Fibroblast of skin of scalp (primary cell): ENCODE measurements around the gene HCST.
"Not testable (repeated sequence)": the region's sequence is repeated elsewhere in the genome, so short reads cannot be mapped to it uniquely, and the experiment has no call there.

ENCODE experiments used
- DNase-seq: peaks from one replicate; pipeline ENCODE4 v3.0.0-alpha.2; 2013

HCST gene

DNA sequence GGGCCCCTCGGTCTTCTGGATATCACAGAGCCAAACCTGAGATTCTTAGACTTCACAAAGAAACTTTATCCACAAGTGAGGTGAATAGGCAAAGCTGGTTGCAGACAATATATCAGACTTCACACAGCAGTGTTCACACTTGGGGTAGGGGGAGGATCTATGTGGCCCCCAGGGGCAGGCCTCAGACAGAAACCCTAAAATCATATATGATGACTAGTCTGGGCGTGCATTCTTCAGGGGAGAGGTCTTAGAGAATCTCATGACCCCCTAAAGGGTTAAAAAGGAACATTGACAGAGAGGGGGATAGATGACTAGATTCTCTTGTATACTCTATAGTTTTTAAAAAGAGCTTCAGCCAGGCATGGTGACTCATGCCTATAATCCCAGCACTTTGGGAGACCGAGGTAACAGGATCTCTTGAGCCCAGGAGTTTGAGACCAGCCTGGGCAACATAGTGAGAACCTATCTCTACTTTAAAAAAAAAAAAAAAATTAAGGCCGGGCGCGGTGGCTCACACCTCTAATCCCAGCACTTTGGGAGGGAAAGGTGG lies 2.9 kb downstream of the HCST start:
- no peak for DNase-seq

DNA sequence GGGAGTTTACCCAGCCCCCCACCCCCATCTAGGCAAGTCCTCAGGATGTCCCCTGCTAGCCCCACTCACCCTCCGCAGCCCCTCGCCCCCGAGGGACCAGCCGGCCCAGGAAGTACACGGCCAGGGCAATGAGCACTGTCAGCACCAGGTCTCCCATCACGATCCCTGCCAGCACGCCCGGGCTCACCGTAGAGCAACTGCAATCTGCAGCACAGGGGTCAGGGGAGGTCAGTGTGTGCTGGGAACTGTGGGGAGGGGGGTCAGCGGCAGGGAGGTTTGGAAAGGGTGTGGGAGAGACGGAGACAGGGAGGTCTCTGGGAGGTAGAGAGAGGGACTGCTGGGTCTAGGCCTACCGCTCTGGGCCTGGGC lies 5.0 kb downstream of the HCST start:
- DNase-seq, result no peak

DNA sequence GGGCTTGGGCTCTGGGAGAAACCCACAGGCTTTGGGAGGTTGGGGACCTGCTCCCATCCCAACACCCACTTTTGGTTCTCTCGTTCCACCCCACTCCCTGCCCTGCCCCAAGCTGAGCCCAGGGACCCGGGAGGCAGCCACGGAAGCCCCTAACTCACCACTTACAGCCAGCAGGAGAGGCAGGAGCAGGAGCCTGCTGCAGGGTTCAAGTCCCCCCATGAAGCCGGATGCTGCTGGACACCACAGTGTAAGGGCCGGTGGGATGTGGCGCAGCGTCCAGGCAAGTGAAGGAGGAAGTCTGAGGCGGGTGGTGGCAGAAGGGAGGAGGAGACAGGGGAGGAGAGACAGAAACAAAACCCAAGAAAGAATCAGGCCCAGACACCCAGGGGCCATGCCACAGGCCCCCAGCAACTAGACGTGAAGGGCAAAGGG lies 5.7 kb downstream of the HCST start, which contains the start of gene TYROBP:
TSS of gene TYROBP (minus strand) at position 286 of the 432 bp plus-strand sequence. CDS start at position 219, 67 bp downstream.
- DNase-seq, result no peak

DNA sequence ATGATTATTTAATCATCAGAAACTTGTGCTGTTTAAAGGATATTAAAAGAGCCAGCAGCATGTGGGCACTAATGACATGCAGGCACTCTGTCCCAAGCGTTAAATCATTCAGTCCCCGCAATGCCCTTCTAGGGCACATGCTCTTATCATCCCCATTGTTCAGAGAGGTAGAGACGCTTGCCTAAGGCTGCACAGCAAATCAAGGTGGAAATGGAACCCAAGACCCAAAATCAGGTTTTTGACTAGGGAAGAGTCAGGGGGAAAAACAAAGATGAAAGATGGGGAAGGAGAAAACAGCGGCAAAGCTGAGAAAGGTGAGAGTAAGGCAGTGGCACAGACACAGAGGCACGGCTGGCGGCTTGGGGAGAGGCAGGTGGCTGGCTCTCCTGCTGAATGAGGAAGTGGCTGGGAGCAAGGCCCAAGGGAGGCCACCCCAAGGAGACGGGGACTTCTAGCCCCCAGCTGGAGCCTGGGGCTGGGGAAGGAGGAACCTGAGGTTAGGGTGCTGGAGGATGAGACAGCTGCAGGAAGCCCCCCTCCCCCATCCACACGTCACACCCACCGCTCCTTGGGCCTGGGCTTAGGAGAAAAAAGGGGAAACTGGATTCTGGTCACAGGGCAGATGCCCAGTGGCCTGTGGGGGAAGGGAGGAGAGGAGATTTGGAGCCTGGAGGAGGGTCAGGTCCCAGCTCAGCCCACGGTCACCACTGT lies 6.8 kb downstream of the HCST start:
- DNase-seq, result no peak

DNA sequence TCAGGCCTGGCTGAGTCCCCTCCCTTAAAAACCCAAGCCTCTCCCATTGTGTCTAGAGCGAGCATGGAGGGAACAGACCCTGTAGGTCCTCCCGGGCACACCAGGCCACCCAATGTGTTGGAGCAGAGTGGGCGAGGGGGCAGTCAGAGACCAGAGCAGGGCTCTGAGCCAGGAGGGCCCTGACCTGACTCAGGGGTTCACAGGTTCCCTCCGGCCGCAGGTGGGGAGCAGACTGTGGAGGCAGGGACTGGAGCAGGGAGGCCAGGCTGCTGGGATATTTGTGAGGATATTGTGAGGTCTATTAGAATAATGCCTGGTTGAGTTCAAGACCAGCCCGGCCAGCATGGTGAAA lies 7.3 kb downstream of the HCST start:
- no peak for DNase-seq

DNA sequence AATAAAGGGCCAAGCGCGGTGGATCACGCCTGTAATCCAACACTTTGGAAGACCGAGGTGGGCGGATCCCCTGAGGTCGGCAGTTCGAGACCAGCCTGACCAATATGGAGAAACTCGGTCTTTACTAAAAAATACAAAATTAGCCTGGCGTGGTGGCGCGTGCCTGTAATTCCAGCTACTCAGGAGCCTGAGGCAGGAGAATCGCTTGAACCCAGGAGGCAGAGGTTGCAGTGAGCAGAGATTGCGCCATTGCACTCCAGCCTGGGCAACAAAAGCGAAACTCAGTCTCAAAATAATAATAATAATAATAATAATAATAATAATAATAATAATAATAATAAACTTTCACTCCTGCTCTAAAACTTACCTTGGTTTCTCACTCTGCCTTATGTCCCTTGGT lies 8.0 kb downstream of the HCST start:
- DNase-seq, result not testable (repeated sequence)

DNA sequence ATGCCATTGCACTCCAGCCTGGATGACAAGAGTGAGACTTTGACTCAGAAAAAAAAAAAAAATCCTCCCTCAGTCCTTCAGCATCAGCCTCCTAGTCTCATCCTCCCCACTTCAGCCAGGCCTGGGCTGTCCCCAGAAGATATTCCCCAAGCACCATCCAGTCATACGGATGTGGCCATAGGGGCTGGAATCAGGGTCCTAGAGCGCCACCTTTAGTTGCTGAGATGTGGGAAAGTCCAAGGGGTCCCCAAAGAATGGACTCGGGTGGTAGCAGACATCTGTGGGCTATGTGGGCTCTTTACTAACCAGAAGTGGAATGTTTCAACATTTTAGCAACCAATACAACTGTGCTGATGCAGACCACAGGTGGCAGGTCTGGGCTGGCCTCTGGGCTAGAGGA lies 8.8 kb downstream of the HCST start:
- DNase-seq, result no peak

DNA sequence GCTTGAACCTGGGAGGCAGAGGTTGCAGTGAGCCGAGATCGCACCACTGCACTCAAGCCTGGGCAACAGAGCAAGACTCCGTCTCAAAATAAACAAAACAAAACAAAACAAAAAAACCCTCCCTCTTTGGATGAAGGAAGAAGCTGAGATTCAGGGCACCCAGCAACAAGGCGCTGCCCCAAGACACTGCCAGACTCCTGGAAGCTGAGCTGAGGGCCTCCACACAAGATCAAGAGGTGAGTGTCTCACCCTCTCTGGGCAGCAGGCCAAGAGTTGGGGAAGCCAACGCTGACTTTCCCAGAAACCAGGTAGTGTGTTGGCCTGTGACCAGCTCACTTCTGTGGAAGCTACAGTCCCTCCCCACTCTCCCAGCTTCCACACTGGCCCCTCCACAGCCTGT lies 9.5 kb downstream of the HCST start:
- no peak for DNase-seq

DNA sequence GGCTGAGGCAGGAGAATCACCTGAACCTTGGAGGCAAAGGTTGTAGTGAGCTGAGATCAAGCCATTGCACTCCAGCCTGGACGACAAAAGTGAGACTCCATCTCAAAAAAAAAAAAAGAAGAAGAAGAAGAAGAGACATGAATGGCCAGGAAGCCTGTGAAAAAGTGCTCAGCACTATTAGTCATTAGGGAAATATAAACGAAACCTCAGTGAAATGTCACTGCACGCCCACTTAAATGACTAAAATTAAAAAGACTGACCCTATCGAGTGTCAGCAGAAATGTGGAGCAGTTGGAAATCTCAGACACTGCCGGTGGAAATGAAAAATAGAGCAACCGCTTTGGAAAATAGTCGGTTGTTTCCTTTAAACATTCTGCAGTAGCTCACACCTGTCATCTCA lies 11.3 kb downstream of the HCST start:
- DNase-seq, result no peak

DNA sequence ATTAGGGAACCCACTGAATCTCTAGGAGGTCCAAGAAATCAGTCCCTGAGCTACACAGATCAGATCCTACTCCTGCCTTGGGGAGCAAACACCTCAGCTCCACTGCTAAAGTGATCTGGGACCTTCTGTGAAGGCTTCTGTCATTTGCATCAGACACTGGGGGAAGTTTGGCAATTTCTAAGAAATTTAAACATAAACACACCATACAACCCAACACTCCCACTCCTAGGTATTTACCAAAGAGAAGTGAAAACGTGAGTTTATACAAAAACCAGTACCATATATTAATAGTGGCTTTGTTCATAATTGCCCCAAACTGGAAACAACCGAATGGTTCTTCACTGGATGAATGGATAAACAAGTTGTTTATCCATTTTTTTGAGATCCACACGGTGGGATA lies 13.1 kb downstream of the HCST start:
- DNase-seq, result no peak

DNA sequence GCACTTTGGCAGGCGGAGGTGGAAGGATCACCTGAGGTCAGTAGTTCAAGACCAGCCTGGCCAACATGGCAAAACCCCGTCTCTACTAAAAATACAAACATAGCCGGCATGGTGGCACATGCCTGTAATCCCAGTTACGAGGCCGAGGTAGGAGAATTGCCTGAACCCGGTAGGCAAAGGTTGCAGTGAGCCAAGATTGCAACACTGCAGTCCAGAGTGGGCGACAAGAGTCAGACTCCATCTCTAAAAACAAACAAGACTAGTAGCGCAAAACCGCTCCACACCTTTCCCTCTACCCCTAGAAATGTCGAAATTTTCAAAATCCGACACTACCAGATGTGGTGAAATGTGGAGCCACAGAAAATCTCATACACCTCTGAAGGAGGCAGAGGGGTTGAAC lies 17.0 kb downstream of the HCST start:
- DNase-seq, result no peak

DNA sequence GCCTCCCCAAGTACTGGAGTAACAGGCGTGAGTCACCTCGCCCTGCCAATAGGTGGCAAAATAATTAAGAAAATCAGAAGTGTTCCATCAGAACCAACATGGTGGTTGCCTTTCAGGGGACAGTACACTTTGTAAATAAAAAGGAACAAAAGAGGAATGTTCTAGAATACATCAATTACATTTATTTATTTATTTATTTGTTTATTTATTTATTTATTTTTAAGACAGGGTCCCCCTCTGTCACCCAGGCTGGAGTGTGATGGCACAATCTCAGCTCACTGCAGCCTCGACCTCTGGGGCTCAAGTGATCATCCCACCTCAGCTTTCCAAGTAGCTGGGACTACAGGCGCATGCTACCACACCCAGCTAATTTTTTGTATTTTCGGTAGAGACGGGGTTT lies 18.7 kb downstream of the HCST start:
- DNase-seq, result no peak

DNA sequence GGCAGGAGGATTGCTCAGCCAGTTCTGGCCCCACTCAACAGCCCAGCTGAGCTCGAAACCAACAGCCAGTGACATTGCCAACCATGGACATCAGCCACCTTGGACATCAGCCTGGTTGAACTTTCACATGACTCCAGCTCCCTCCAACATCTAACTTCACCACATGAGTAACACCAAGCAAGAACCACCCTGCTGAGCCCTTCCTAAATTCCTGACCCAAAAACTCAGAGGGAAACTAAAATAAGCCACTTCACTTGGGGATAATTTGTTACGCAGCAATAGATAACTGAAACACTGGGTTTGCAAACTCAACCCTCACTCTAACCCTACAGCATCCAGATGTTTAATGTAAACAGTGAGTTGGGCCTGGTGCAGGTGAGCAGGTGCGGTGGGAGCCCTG lies 23.2 kb downstream of the HCST start:
- DNase-seq, result no peak

DNA sequence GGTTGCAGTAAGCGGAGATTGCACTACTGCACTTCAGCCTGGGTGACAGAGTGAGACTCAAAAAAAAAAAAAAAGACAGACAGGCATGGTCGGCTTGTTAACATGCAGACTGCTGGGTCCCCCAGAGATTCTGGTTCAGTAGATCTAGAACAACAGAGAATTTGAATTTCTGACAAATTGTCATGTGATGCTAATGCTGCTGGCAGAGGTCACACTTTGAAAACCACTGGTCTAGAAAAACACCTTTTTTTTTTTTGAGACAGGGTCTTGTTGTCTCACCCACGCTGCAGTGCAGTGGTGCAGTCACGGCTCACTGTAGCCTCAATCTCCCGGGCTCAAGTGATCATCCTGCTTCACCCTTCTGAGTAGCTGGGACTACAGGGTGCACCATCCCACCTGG lies 26.2 kb downstream of the HCST start:
- DNase-seq, result no peak

DNA sequence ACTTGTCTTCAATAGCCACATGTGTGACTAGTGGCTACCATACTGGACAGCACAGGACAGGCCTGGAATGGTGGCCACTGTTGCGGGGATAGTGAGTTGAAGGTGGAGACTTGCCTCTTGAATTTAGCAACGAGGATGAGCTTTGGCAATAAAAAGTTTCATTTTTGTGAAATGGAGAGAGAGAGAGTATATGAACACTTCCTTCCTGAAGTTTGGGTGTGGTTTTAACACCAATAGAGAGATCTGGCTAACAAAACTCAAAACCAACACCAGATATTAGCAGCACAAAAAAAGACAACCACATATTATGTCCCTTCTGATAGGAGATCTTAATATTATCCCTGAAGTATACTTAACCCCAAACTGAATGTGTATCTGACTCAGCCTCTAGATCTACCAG lies 27.5 kb downstream of the HCST start:
- DNase-seq, result no peak

DNA sequence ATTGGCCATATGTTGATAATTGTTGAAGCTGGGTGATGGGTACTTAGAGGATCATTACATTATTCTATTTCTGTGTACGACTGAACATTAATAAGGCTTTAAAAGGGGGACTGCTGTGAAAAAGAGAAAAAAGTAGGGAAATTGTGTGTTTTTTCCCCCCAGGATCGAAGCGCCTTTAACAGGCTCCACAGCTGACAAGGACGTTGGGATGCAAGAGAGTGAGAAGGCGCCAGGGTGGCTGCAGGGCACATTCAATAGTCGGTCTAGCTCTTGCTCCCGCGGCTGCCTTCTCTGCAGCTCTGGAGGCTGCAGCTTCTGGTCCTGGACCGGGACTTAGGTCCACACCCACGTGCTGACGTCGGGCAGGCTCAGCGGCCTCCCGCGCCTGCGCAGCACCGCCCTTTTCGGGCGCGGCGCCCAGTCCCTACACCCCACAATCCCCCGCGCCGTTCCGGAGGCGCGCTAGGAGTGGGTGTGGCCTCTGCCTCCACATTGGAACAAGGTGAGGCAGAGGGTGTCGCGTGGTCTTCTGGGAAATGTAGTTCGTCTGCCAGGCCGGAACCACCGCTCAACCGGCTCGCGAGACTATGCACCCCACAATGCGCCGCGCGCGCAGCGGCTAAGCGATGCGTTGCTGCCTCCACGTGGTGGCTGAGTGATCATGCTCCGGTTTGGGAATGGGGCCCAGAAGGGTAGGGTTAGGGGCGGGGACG lies 29.0 kb downstream of the HCST start:
- peak; percentile 100 for DNase-seq

DNA sequence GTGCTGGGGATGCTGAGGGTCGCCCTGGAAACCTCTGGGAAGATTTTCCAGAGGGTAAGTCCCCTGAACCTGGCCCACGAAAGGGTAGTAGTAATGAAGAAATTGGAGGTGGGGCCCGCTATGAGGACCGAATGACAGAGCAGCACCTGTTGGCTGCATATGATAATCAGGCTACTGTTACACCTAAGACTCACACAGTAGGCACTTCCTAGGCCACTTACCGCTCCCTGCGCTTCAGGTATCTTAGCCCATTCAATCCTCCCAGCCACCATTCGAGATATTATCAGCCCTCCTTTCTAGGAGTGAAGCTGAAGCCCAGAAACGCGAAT lies 29.5 kb downstream of the HCST start:
- no peak for DNase-seq

DNA sequence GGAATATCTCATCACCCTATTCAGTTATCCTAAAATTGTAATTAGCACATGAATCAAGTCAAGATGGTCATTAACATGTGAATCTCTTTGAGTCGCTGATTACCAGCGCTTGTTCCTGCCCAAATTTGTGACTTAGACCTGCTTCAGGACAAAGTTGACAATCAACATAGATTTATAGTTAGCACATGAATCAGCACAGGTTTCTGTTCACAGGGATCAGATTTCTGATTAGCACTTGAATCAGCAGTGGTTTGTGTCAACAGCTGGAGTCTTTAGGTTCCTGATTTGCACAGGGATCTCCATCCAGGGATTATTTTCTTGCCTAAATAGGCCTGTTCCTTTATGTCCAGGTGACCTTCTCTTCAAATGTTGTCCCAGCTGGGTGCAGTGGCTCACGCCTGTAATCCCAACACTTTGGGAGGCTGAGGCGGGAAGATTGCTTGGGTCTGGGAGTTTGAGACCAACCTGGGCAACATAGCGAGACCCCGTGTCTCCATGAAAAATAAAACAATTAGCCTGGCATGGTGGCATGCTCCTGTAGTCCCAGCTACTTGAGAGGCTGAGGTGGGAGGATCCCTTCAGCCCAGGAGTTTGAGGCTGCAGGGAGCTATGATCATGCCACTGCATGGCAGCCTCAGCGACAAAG lies 30.1 kb downstream of the HCST start:
- no peak for DNase-seq

DNA sequence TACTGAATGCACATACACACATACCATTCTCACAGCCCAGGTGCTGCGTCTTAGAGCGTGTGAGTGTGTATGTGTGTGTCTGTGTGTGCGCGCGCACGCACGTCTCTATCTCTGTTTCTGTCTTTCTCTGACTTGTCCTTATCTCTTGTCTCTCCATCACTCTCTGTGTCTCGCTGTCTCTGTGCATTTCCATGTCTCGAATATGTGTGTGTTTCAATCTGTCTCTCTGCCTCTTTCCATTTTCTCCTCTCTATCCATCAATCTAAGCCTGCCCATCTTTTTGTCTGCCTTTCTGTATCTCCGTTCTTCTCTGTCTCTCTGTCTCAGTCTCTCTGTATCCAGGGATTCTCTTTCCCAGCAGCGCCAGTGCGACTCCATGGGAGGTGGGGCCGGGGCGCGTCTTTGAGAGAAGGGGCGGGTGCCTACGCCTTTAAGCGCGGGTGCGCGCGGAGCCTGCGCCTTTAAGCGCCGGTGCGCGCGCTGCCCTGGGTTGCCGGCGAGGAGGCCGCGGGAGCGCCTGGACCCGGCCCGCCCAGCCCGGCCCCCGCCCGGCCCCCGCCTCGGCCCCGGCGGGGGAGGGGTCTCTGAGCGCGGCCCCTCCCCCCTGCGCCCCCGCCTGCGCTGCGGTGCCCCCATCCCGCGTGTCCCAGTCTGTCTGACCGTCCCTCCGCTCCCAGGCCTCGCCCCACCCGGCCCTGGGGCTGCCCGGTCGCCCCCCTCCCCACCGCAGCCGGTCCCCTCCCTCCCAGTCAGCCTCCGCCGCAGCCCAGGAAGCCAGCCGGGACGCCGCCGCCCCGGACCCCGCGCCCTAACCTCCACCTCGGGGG lies 33.8 kb downstream of the HCST start, which contains the start of gene LRFN3:
TSS of gene LRFN3 (plus strand) at position 464 of the 827 bp plus-strand sequence. CDS start 3,052 bp downstream, outside the sequence.
- peak; percentile 77 for DNase-seq

DNA sequence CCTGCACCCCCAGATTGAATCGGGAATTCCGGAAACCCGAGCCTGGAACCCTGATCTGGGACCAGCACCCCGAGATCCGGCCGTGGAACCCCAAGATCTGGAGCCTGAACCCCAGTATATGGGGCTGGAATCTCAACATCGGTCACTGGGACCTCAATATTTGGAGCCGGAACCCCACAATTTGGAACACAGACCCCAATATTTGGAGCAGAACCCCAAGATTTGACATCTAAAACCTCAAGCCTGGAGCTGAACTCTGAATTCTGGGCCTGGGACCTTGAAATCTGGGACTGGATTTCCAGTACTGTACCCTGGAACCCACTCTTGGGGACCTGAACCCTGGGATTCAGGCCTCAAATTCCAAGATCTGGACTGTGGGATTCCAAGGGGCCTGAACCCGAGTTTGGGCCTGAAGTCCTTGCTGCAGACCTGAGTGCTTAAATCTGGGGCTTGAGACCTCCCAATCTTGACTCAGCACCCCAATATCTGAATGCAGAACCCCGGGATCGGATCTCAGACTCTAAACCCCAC lies 34.5 kb downstream of the HCST start:
- no peak for DNase-seq

DNA sequence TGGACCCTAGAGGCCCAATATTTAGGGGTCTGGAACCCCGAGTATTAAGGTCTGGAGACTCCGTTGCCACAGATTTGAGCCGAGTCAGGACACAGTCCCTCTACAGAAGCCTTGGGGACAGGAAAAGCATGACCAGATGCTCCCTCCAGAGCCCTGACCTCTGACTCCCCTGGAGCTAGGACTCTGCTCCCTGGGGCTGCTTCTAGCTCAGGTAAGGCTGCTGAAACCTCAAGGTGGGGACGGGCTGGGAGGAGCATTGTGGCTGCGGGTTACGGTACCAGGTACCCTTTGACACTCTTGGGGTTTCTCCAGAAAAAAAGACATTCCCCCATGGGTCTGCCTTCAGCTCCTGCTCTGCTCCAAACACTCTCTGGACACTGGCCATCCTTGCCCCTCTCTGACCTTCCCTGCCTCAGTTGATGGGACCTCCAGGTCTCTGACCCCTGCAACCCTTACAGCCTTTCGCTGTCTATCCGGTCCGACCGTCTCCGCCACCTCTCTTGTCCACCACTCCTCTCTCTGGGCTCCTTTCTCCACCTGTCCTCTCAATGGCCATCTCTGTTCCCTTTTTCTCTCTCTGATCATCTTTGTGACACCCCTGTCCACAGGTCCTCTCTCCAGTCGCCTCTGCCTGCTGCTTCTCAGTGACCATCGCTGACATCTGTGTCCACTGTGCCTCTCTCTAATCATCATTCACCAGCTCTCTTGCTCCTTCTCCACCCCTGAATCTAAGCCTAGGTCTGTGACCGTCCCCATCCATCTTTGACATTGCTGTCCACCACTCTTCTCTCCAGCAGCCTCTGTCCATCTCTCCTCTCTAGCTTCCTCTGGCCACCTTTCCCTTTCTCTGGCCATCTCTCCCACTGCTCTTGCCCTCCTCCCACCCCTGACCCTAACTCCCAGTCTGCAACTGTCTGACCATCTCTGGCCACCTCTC lies 35.3 kb downstream of the HCST start:
- DNase-seq, result no peak
